WTC11 (cell line): ENCODE data around the gene BMPR2. TPM values are rescaled to one million over a fixed set of nuclear protein-coding genes. Genes with fewer than 3 reads are reported as not detected.
"Not testable (repeated sequence)": the region's sequence is repeated elsewhere in the genome, so short reads cannot be mapped to it uniquely, and the experiment has no call there.

ENCODE experiments used
- ATAC-seq: fragments of 200-7000 bp; cut with Tn5 transposase; 2 replicates; pipeline ENCODE4 v1.10.0; 2021; ENCODE audit warnings: mild to moderate bottlenecking, moderate library complexity
- CTCF ChIA-PET: fragments of 300-600 bp; sonication (Branson Sonifier 250); formaldehyde crosslinking; loops from one replicate; lab custom pipeline; 2021; ENCODE audit warnings: antibody characterized with exemption; lab: Charles Lee
- POLR2A ChIA-PET: fragments of 350-600 bp; sonication (Branson Sonifier 250); formaldehyde crosslinking; loops from one replicate; lab custom pipeline; 2021; ENCODE audit warnings: antibody characterized with exemption; lab: Charles Lee
- DNase-seq: peaks from one replicate; pipeline ENCODE4 v3.0.0; 2021; ENCODE audit warnings: low spot score
- H3K27ac Mint-ChIP-seq: 2 replicates; pipeline ENCODE4 v1.8.0; 2021; ENCODE audit warnings: mixed read lengths
- H3K27me3 Mint-ChIP-seq: 2 replicates; pipeline ENCODE4 v1.8.0; 2021; ENCODE audit warnings: low read depth, mild to moderate bottlenecking, moderate library complexity, mixed read lengths
- H3K36me3 Mint-ChIP-seq: 2 replicates; pipeline ENCODE4 v1.8.0; 2021; ENCODE audit warnings: mixed read lengths
- H3K4me1 Mint-ChIP-seq: 2 replicates; pipeline ENCODE4 v1.8.0; 2022; ENCODE audit warnings: mixed read lengths
- H3K4me3 Mint-ChIP-seq: 2 replicates; pipeline ENCODE4 v1.8.0; 2021; ENCODE audit warnings: mild to moderate bottlenecking, moderate library complexity, mixed read lengths
- H3K9me3 Mint-ChIP-seq: 2 replicates; pipeline ENCODE4 v1.8.0; 2021; ENCODE audit warnings: mixed read lengths
- CBFB ChIP-seq: sonication (generic); formaldehyde crosslinking; IDR thresholded peaks from 2 replicates; pipeline ENCODE4 v1.8.1; 2022; ENCODE audit warnings: mild to moderate bottlenecking, low read depth, missing genetic modification reagents
- CDX4 ChIP-seq: fragments of 250-450 bp; sonication (Bioruptor Pico); IDR thresholded peaks from 2 replicates; pipeline ENCODE4 v1.9.0; 2021; ENCODE audit warnings: moderate library complexity, mild to moderate bottlenecking, inconsistent platforms, borderline replicate concordance
- E2F5 ChIP-seq: sonication (generic); formaldehyde crosslinking; IDR thresholded peaks from 2 replicates; pipeline ENCODE4 v1.8.1; 2022; ENCODE audit warnings: mild to moderate bottlenecking, moderate library complexity, missing genetic modification reagents
- FOXJ3 ChIP-seq: sonication (generic); formaldehyde crosslinking; IDR thresholded peaks from 2 replicates; pipeline ENCODE4 v1.9.0; 2021; ENCODE audit warnings: missing genetic modification reagents, mild to moderate bottlenecking, borderline replicate concordance
- FOXP1 ChIP-seq: sonication (generic); formaldehyde crosslinking; IDR thresholded peaks from 2 replicates; pipeline ENCODE4 v1.8.0; 2022; ENCODE audit warnings: missing genetic modification reagents, mild to moderate bottlenecking, moderate library complexity, borderline replicate concordance
- GABPB1 ChIP-seq: sonication (generic); formaldehyde crosslinking; IDR thresholded peaks from 2 replicates; pipeline ENCODE4 v1.8.1; 2023; ENCODE audit warnings: mild to moderate bottlenecking, missing genetic modification reagents
- GTF2I ChIP-seq: fragments of 250-450 bp; sonication (Bioruptor Pico); conservative IDR thresholded peaks from 2 replicates; pipeline ENCODE4 v1.4.0; 2021; ENCODE audit warnings: mild to moderate bottlenecking
- IRF2 ChIP-seq: sonication (generic); formaldehyde crosslinking; IDR thresholded peaks from 2 replicates; pipeline ENCODE4 v1.8.0; 2022; ENCODE audit warnings: low read depth, missing genetic modification reagents, borderline replicate concordance
- NFATC4 ChIP-seq: fragments of 250-450 bp; sonication (Bioruptor Pico); IDR thresholded peaks from 2 replicates; pipeline ENCODE4 v1.9.0; 2021; ENCODE audit warnings: mild to moderate bottlenecking
- OVOL2 ChIP-seq: fragments of 250-450 bp; sonication (Bioruptor Pico); IDR thresholded peaks from 2 replicates; pipeline ENCODE4 v1.9.0; 2021; ENCODE audit warnings: mild to moderate bottlenecking, borderline replicate concordance
- PRDM15 ChIP-seq: sonication (generic); formaldehyde crosslinking; IDR thresholded peaks from 2 replicates; pipeline ENCODE4 v1.8.0; 2022; ENCODE audit warnings: missing genetic modification reagents
- PRRX2 ChIP-seq: fragments of 250-450 bp; sonication (Bioruptor Pico); IDR thresholded peaks from 2 replicates; pipeline ENCODE4 v1.8.0; 2021; ENCODE audit warnings: mild to moderate bottlenecking
- RELA ChIP-seq: sonication (generic); formaldehyde crosslinking; IDR thresholded peaks from 2 replicates; pipeline ENCODE4 v1.8.1; 2022; ENCODE audit warnings: missing genetic modification reagents, mild to moderate bottlenecking, borderline replicate concordance
- SMAD4 ChIP-seq: sonication (generic); formaldehyde crosslinking; IDR thresholded peaks from 2 replicates; pipeline ENCODE4 v1.8.0; 2022; ENCODE audit warnings: mild to moderate bottlenecking, missing genetic modification reagents
- SOX15 ChIP-seq: fragments of 250-450 bp; sonication (Bioruptor Pico); IDR thresholded peaks from 2 replicates; pipeline ENCODE4 v1.9.0; 2021; ENCODE audit warnings: mild to moderate bottlenecking
- ZNF232 ChIP-seq: sonication (generic); formaldehyde crosslinking; IDR thresholded peaks from 2 replicates; pipeline ENCODE4 v1.8.0; 2022; ENCODE audit warnings: mild to moderate bottlenecking, missing genetic modification reagents
- ZNF263 ChIP-seq: sonication (generic); formaldehyde crosslinking; IDR thresholded peaks from 2 replicates; pipeline ENCODE4 v1.8.1; 2022; ENCODE audit warnings: low read depth, mild to moderate bottlenecking, moderate library complexity, missing genetic modification reagents
- total RNA-seq: library from RNA; stranded (reverse); gene quantifications from 3 replicates; pipeline ENCODE4 v1.2.3, GENCODE V29; 2021
- TF ChIP-seq, protein P1 (sequence below): sonication (generic); formaldehyde crosslinking; IDR thresholded peaks from 2 replicates; pipeline ENCODE4 v1.8.1; 2022; ENCODE audit warnings: low read depth, mild to moderate bottlenecking, moderate library complexity, missing genetic modification reagents, borderline replicate concordance
- TF ChIP-seq, protein P2 (sequence below): sonication (generic); formaldehyde crosslinking; conservative IDR thresholded peaks from 2 replicates; pipeline ENCODE4 v1.8.1; 2022; ENCODE audit warnings: mild to moderate bottlenecking, missing genetic modification reagents
- TF ChIP-seq, protein P3 (sequence below): fragments of 250-450 bp; sonication (Bioruptor Pico); IDR thresholded peaks from 2 replicates; pipeline ENCODE4 v2.1.2; 2022; ENCODE audit warnings: mild to moderate bottlenecking, moderate library complexity
- TF ChIP-seq, protein P4 (sequence below): sonication (generic); formaldehyde crosslinking; IDR thresholded peaks from 2 replicates; pipeline ENCODE4 v1.8.0; 2022; ENCODE audit warnings: mild to moderate bottlenecking, missing genetic modification reagents

BMPR2 gene
- total RNA-seq, 1 experiment from 2014 or later: 22.1 TPM

- TF ChIP-seq ZNF263 (CRISPR knock-in tag): no peak
- TF ChIP-seq ZNF232 (CRISPR knock-in tag): no peak
- TF ChIP-seq, protein P1, sequence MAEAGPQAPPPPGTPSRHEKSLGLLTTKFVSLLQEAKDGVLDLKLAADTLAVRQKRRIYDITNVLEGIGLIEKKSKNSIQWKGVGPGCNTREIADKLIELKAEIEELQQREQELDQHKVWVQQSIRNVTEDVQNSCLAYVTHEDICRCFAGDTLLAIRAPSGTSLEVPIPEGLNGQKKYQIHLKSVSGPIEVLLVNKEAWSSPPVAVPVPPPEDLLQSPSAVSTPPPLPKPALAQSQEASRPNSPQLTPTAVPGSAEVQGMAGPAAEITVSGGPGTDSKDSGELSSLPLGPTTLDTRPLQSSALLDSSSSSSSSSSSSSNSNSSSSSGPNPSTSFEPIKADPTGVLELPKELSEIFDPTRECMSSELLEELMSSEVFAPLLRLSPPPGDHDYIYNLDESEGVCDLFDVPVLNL (CRISPR knock-in tag): no peak
- TF ChIP-seq, protein P2, sequence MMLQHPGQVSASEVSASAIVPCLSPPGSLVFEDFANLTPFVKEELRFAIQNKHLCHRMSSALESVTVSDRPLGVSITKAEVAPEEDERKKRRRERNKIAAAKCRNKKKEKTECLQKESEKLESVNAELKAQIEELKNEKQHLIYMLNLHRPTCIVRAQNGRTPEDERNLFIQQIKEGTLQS (CRISPR knock-in tag): no peak
- TF ChIP-seq SMAD4 (CRISPR knock-in tag): no peak
- no peak for TF ChIP-seq OVOL2 (CRISPR knock-in tag)
- TF ChIP-seq, all 79 proteins: peak for 0
Observed at GRCh38 chr2:202355993-202356505, 20.1 kb upstream of the BMPR2 start (continued).

DNA sequence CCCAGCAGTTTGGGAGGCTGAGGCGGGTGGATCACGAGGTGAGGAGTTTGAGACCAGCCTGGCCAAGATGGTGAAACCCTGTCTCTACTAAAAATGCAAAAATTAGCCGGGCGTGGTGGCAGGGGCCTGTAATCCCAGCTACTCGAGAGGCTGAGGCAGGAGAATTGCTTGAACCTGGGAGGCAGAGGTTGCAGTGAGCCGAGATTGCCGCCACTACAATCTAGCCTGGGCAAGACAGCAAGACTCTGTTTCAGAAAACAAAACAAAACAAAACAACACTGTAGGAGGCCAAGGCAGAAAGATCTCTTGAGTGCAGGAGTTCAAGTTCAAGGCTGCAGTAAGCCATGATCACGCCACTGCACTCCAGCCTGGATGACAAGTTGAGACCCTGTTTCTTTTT lies 17.2 kb upstream of the BMPR2 start:
- H3K4me3 Mint-ChIP-seq, DNase-seq, POLR2A ChIA-PET, H3K27me3 Mint-ChIP-seq, H3K27ac Mint-ChIP-seq, ATAC-seq, H3K9me3 Mint-ChIP-seq, CTCF ChIA-PET, H3K36me3 Mint-ChIP-seq: not testable (repeated sequence)
- H3K4me1 Mint-ChIP-seq: peaks cover 34% of the 10 kb centered on the region

DNA sequence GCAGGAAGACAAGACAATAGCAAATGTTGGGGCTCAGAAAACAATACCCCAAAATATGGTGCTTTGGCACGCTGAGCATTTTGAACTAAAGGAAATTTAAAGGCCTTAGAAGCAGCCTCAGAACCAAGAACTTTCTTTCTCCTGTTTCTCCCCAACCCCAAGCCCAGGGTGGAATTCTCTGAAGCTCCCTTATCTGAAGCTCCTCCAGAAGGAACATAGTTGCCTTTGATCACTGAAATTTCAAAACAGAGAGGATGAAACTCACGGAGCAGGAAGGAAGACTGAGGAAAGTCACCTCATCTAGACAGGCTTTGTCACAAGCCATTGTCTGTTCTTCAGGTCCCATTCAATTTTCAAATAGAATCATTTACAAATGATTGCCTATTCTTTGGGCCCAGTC lies 15.5 kb upstream of the BMPR2 start:
- H3K27me3 Mint-ChIP-seq: no peaks in the 10 kb centered on the region
- H3K9me3 Mint-ChIP-seq: no peaks in the 10 kb centered on the region
- CTCF ChIA-PET: no interaction called here
- ATAC-seq: no peak
- no peak for DNase-seq
- H3K4me3 Mint-ChIP-seq: no peak overlapping the region
- POLR2A ChIA-PET: no interaction called here
- peak overlapping the region; percentile 85 for H3K27ac Mint-ChIP-seq
- peaks cover 33% of the 10 kb centered on the region for H3K4me1 Mint-ChIP-seq
- TF ChIP-seq, protein P3, sequence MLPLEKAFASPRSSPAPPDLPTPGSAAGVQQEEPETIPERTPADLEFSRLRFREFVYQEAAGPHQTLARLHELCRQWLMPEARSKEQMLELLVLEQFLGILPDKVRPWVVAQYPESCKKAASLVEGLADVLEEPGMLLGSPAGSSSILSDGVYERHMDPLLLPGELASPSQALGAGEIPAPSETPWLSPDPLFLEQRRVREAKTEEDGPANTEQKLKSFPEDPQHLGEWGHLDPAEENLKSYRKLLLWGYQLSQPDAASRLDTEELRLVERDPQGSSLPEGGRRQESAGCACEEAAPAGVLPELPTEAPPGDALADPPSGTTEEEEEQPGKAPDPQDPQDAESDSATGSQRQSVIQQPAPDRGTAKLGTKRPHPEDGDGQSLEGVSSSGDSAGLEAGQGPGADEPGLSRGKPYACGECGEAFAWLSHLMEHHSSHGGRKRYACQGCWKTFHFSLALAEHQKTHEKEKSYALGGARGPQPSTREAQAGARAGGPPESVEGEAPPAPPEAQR (CRISPR knock-in tag): no peak
- TF ChIP-seq GTF2I (CRISPR knock-in tag) (no peak), E2F5 (CRISPR knock-in tag) (no peak), CBFB (CRISPR knock-in tag) (no peak), PRDM15 (CRISPR knock-in tag) (no peak), GABPB1 (no peak), NFATC4 (CRISPR knock-in tag) (no peak), PRRX2 (CRISPR knock-in tag) (no peak), FOXP1 (CRISPR knock-in tag) (no peak), CDX4 (CRISPR knock-in tag) (no peak), SOX15 (no peak), FOXJ3 (CRISPR knock-in tag) (no peak), RELA (no peak), IRF2 (CRISPR knock-in tag) (no peak)
- TF ChIP-seq, protein P4, sequence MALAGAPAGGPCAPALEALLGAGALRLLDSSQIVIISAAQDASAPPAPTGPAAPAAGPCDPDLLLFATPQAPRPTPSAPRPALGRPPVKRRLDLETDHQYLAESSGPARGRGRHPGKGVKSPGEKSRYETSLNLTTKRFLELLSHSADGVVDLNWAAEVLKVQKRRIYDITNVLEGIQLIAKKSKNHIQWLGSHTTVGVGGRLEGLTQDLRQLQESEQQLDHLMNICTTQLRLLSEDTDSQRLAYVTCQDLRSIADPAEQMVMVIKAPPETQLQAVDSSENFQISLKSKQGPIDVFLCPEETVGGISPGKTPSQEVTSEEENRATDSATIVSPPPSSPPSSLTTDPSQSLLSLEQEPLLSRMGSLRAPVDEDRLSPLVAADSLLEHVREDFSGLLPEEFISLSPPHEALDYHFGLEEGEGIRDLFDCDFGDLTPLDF (CRISPR knock-in tag): no peak
- H3K36me3 Mint-ChIP-seq: no peaks in the 10 kb centered on the region
